Right renal cortex interstitium (tissue), 3 donors: Measurements from ENCODE around the gene TMEM242. TPM values are rescaled to one million over a fixed set of nuclear protein-coding genes. Genes with fewer than 3 reads are reported as not detected.

ENCODE experiments used
- DNase-seq, 3 donors: peaks; one replicate each; pipeline ENCODE4 v3.0.0-alpha.2; 2013; ENCODE audit warnings: low read depth in 3 of 3, low spot score in 2 of 3
- polyA plus RNA-seq, 3 donors: library from polyadenylated mRNA; unstranded; fragments of 120-200 nt; gene quantifications; one replicate each; pipeline ENCODE4 v1.2.1, GENCODE V29; 2013; ENCODE audit not compliant: insufficient read length in 3 of 3

The TMEM242 gene
- polyA plus RNA-seq, 3 donors = 13.6 to 15.1 (median 14.5) TPM

- DNase-seq = no peak
Observed at GRCh38 chr6:157258878-157259277, 64.4 kb downstream of the TMEM242 start.

- no peak for DNase-seq
Observed at GRCh38 chr6:157255079-157255478, 68.2 kb downstream of the TMEM242 start.

GRCh38 chr6:157254538-157254937 is 68.8 kb downstream of the TMEM242 start:
- no peak for DNase-seq

- DNase-seq = no peak
Observed at GRCh38 chr6:157253699-157254098, 69.6 kb downstream of the TMEM242 start.

GRCh38 chr6:157253017-157253416 is 70.3 kb downstream of the TMEM242 start:
- no peak for DNase-seq

GRCh38 chr6:157251586-157252247 is 71.6 kb downstream of the TMEM242 start:
- DNase-seq = no peak

- DNase-seq = no peak
Observed at GRCh38 chr6:157249826-157250225, 73.5 kb downstream of the TMEM242 start.

- DNase-seq = no peak
Observed at GRCh38 chr6:157248264-157248663, 75.1 kb downstream of the TMEM242 start.

GRCh38 chr6:157246771-157247484 is 76.4 kb downstream of the TMEM242 start:
- no peak for DNase-seq

GRCh38 chr6:157246048-157246630 is 77.2 kb downstream of the TMEM242 start:
- DNase-seq = no peak

- no peak for DNase-seq
Observed at GRCh38 chr6:157245436-157245835, 77.9 kb downstream of the TMEM242 start.

- no peak for DNase-seq
Observed at GRCh38 chr6:157244780-157245179, 78.5 kb downstream of the TMEM242 start.

GRCh38 chr6:157244175-157244574 is 79.1 kb downstream of the TMEM242 start:
- DNase-seq = no peak

- no peak for DNase-seq
Observed at GRCh38 chr6:157242791-157243190, 80.5 kb downstream of the TMEM242 start.

GRCh38 chr6:157240960-157241311 is 82.4 kb downstream of the TMEM242 start:
- DNase-seq = no peak

GRCh38 chr6:157240059-157240959 is 83.0 kb downstream of the TMEM242 start:
- DNase-seq = no peak

- no peak for DNase-seq
Observed at GRCh38 chr6:157239671-157240058, 83.7 kb downstream of the TMEM242 start.
